Articular chondrocyte of knee joint (primary cell): Measurements from ENCODE around the gene UGT1A9. TPM values are rescaled to one million over a fixed set of nuclear protein-coding genes. Genes with fewer than 3 reads are reported as not detected.

Experiments
- total RNA-seq: library from RNA; depleted of rRNA; stranded (reverse); fragments of >200 nt; gene quantifications from 2 replicates; pipeline ENCODE4 v1.2.3, GENCODE V29; 2012

UGT1A9 gene
- not detected in 2 replicates for total RNA-seq

DNA sequence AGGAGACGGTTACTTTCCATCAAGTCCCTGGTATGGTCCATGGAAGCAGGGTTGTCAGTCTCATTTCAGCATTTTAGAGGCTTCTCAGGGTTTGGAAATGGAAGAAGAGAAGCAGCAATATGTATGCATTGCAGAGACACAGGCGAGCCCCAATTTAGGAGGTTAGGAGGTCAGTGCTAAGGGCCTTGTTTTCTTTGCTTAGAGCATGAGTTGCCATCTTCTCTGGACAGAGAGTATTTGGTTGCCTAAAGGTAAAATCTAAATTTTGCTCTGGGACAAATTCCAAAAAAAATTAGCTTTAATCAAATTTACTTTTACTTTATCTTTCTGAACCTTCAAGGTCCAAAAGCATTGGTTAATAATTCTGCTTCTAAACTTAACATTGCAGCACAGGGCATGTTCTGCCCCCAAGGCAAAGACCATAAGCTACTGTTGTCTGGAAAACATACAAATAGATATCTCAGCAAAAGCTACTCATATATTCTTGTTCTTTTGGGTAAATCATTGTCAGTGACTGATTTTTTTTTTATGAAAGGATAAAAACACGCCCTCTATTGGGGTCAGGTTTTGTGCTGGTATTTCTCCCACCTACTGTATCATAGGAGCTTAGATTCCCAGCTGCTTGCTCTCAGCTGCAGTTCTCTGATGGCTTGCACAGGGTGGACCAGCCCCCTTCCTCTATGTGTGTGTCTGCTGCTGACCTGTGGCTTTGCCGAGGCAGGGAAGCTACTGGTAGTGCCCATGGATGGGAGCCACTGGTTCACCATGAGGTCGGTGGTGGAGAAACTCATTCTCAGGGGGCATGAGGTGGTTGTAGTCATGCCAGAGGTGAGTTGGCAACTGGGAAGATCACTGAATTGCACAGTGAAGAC is at the start of gene UGT1A9:
UGT1A9 (plus strand) TSS at position 609 of the 872 bp plus-strand sequence; CDS start at position 646, 37 bp downstream.

DNA sequence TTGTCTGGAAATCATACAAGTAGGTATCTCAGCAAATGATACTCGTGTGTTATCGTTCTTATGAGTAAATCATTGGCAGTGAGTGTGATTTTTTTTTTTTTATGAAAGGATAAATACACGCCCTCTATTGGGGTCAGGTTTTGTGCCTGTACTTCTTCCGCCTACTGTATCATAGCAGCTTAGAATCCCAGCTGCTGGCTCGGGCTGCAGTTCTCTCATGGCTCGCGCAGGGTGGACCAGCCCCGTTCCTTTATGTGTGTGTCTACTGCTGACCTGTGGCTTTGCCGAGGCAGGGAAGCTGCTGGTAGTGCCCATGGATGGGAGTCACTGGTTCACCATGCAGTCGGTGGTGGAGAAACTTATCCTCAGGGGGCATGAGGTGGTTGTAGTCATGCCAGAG is 35.4 kb upstream of the UGT1A9 start, which contains the start of gene UGT1A10:
UGT1A10 (plus strand) TSS at position 143 of the 400 bp plus-strand sequence; CDS start at position 218, 75 bp downstream.

DNA sequence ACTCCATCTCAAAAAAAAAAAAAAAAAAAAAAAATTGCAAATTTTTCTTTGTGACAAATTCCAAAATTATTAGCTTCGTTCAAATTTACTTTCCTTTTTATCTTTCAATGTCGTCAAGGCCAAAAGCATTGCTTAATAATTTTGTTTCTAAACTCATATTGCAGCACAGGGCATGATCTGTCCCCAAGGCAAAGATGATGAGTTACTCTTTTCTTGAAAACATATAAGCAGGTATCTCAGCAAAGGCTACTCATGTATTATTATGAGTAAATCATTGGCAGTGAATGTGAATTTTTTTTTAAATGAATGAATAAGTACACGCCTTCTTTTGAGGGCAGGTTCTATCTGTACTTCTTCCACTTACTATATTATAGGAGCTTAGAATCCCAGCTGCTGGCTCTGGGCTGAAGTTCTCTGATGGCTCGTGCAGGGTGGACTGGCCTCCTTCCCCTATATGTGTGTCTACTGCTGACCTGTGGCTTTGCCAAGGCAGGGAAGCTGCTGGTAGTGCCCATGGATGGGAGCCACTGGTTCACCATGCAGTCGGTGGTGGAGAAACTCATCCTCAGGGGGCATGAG is 9.9 kb downstream of the UGT1A9 start, which contains the start of gene UGT1A7:
UGT1A7 (plus strand) TSS at position 381 of the 579 bp plus-strand sequence; CDS start at position 418, 37 bp downstream.

DNA sequence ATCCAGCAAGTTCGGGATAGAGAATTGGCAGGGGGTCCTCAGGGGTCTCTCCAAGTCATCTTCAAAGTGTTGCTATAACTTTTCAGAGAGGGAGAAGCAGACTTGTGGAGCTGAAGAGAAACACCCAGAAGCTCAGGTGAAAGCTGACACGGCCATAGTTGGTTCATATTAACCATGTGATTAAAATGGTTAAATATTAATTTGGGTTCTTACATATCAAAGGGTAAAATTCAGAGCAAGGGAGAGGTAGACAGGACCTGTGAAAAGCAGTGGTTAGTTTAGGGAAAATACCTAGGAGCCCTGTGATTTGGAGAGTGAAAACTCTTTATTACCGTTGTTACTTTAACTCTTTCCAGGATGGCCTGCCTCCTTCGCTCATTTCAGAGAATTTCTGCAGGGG is 20.9 kb downstream of the UGT1A9 start, which contains the start of gene UGT1A6:
UGT1A6 (plus strand) TSS at position 243 of the 400 bp plus-strand sequence; CDS start at position 358, 115 bp downstream.

DNA sequence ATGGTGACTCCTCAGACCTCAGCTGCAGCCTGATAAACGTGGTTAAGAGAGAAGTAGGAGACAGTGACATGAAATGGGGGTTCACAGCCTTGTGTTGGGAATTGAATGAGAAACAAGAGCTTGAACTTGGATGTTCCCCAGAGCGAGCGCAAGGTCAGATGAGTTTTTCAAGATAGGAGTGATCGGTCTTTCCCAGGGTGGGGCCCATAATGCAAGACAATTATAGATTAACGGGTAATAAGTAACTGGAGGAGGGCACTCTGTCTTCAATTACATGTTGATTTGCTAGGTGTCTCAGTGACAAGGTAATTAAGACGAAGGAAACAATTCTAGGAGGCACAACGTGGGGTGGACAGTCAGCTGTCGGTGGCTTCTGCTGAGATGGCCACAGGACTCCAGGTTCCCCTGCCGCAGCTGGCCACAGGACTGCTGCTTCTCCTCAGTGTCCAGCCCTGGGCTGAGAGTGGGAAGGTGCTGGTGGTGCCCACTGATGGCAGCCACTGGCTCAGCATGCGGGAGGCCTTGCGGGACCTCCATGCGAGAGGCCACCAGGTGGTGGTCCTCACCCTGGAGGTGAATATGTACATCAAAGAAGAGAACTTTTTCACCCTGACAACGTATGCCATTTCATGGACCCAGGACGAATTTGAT is 41.0 kb downstream of the UGT1A9 start, which contains the start of gene UGT1A5:
UGT1A5 (plus strand) TSS at position 297 of the 651 bp plus-strand sequence; CDS start at position 382, 85 bp downstream.

DNA sequence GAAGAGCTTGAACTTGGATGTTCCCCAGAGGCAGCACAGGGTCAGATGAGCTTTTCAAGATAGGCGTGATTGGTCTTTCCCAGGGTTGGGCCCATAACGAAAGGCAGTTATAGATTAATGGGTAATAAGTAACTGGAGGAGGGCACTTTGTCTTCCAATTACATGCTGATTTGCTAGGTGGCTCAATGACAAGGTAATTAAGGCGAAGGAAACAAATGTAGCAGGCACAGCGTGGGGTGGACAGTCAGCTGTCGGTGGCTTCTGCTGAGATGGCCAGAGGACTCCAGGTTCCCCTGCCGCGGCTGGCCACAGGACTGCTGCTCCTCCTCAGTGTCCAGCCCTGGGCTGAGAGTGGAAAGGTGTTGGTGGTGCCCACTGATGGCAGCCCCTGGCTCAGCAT is 46.9 kb downstream of the UGT1A9 start, which contains the start of gene UGT1A4:
UGT1A4 (plus strand) TSS at position 185 of the 400 bp plus-strand sequence; CDS start at position 270, 85 bp downstream.

DNA sequence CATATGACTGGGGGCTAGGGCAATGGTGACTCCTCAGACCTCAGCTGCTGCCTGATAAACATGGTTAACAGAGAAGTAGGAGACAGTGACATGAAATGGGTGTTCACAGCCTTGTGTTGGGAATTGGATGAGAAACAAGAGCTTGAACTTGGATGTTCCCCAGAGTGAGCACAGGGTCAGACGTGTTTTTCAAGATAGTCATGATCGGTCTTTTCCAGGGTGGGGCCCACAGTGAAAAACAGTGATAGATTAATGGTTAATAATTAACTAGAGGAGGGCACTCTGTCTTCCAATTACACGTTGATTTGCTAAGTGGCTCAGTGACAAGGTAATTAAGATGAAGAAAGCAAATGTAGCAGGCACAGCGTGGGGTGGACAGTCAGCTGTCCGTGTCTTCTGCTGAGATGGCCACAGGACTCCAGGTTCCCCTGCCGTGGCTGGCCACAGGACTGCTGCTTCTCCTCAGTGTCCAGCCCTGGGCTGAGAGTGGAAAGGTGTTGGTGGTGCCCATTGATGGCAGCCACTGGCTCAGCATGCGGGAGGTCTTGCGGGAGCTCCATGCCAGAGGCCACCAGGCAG is 57.1 kb downstream of the UGT1A9 start, which contains the start of gene UGT1A3:
UGT1A3 (plus strand) TSS at position 320 of the 579 bp plus-strand sequence; CDS start at position 405, 85 bp downstream.

DNA sequence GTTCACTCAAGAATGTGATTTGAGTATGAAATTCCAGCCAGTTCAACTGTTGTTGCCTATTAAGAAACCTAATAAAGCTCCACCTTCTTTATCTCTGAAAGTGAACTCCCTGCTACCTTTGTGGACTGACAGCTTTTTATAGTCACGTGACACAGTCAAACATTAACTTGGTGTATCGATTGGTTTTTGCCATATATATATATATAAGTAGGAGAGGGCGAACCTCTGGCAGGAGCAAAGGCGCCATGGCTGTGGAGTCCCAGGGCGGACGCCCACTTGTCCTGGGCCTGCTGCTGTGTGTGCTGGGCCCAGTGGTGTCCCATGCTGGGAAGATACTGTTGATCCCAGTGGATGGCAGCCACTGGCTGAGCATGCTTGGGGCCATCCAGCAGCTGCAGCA is 88.3 kb downstream of the UGT1A9 start, which contains the start of gene UGT1A1:
UGT1A1 (plus strand) TSS at position 228 of the 400 bp plus-strand sequence; CDS start at position 246, 18 bp downstream.

DNA sequence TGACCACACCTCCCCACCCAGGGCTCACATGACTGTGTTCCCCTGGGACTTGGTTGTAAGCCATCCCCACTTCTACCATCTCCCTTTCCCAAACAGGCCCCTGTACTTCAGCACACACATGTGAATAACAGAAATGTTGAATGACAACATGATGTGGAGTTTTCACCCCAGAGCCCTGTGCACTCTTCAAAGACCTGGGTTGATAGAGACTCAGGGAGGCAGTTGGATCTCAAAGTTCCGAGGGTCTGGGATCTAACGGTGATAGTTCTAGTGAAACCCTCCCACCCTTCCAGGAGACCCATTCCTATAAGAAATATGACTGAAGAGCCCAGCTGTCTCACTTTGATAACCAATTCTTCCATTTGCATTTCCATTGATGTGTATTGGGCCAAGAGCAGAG is 106.3 kb downstream of the UGT1A9 start, which contains the start of gene MROH2A:
MROH2A (plus strand) TSS at position 301 of the 400 bp plus-strand sequence. CDS start 1,029 bp downstream, outside the sequence.

Other genes with a start within 250 kb of the UGT1A9 start
- gene USP40, start 105.1 kb upstream of the UGT1A9 start, total RNA-seq, result 46.6 and 48.2 TPM in 2 replicates
- gene UGT1A8, start 54.3 kb upstream of the UGT1A9 start, total RNA-seq, result not detected in 2 replicates
- gene UGT1A10, start 35.5 kb upstream of the UGT1A9 start, total RNA-seq, result not detected in 2 replicates
- gene UGT1A7, start 10.0 kb downstream of the UGT1A9 start, total RNA-seq, result not detected in 2 replicates
- not detected in 2 replicates for gene UGT1A6, start 21.0 kb downstream of the UGT1A9 start, total RNA-seq
- not detected in 2 replicates for gene UGT1A5, start 41.0 kb downstream of the UGT1A9 start, total RNA-seq
- gene UGT1A4, start 46.8 kb downstream of the UGT1A9 start, total RNA-seq, result not detected in 2 replicates
- not detected in 2 replicates for gene UGT1A3, start 57.1 kb downstream of the UGT1A9 start, total RNA-seq
- not detected in 2 replicates for gene UGT1A1, start 88.4 kb downstream of the UGT1A9 start, total RNA-seq
- gene MROH2A, start 106.4 kb downstream of the UGT1A9 start, total RNA-seq, result not detected in 2 replicates
- gene HJURP, start 182.6 kb downstream of the UGT1A9 start, total RNA-seq, result 9.7 and 18.8 TPM in 2 replicates
- 0.76 TPM in 1 of 2 replicates, not detected in the other for gene TRPM8, start 245.5 kb downstream of the UGT1A9 start, total RNA-seq